Mucosa of descending colon (tissue), 3 donors: ENCODE data around the gene PA2G4. TPM values are rescaled to one million over a fixed set of nuclear protein-coding genes. Genes with fewer than 3 reads are reported as not detected.

Experiments used
- ATAC-seq: fragments of 200-7000 bp; cut with Tn5 transposase; one replicate; pipeline ENCODE4 v1.9.1; 2020; ENCODE audit warnings: mild to moderate bottlenecking, moderate library complexity
- DNase-seq, 3 donors: peaks; one replicate each; pipeline ENCODE4 v3.0.0-alpha.2; 2020
- H3K36me3 ChIP-seq: fragments of 200-600 bp; one replicate; pipeline ENCODE4 v1.8.0; 2021; ENCODE audit warnings: low read depth, mild to moderate bottlenecking
- H3K4me1 ChIP-seq: fragments of 200-600 bp; one replicate; pipeline ENCODE4 v1.8.0; 2021; ENCODE audit warnings: low read depth, mild to moderate bottlenecking
- H3K4me3 ChIP-seq: fragments of 200-600 bp; one replicate; pipeline ENCODE4 v1.8.0; 2021; ENCODE audit warnings: mild to moderate bottlenecking
- H3K9me3 ChIP-seq: fragments of 200-600 bp; one replicate; pipeline ENCODE4 v1.8.0; 2021; ENCODE audit warnings: mild to moderate bottlenecking
- CTCF ChIP-seq: fragments of 200-600 bp; IDR thresholded peaks from one replicate; pipeline ENCODE4 v1.8.0; 2022; ENCODE audit warnings: antibody characterized with exemption, mild to moderate bottlenecking
- intact Hi-C, 2 donors: fragments of 100-400 bp; cut with DNase I in 1 of 2; cut with micrococcal nuclease in 1 of 2; formaldehyde crosslinking; loops; one replicate each; pipeline versions ENCODE4 v1.11.0 to v1.11.1; 2022; cut with DNase I, micrococcal nuclease
- total RNA-seq, 3 donors: library from RNA; stranded (reverse); fragmentation: NEBNext Ultra II Directional in 2 of 3; extraction: Animal tissue kit (Norgen Biotek cat#: 25700) in 2 of 3; gene quantifications; one replicate each; pipeline versions ENCODE4 v1.2.1 to v1.2.4, GENCODE V29; 2021 to 2023
- donor health status: DM: no; HTN: no; CAD: no; lungs with moderate emphysema.
- donor health status: DM: no; HTN: no; CAD: no.
- donor health status: DM: no; HTN: yes; CAD: no.

Gene PA2G4
- total RNA-seq, 3 donors from 2014 or later: 61.7 to 94.9 (median 90.3) TPM

- DNase-seq (peak; percentile 97 to 100 (median 99)), ATAC-seq (peak; percentile 88)
- intact Hi-C loops: no loop called here
- Histone ChIP-seq H3K9me3 (no peaks in the 10 kb centered on the region), H3K4me3 (peak within 1 kb of the TSS; percentile 44), H3K4me1 (peaks cover 16% of the 10 kb centered on the region), H3K36me3 (peaks cover 4% of the 10 kb centered on the region)
- no peak for TF ChIP-seq CTCF
These were observed 13.7 kb downstream of the PA2G4 start, which contains the start of gene ZC3H10 for GRCh38 chr12:56117778-56118687. TSS of gene ZC3H10 (plus strand) at chr12:56118266. CDS start at chr12:56120563, 2,297 bp downstream.

GRCh38 chr12:56118688-56119357, 14.5 kb downstream of the PA2G4 start:
- DNase-seq: peak in 1 of 3 donors; percentile 61
- TF ChIP-seq CTCF: no peak
- no peaks in the 10 kb centered on the region for H3K9me3 ChIP-seq
- peak; percentile 5 for ATAC-seq
- peaks cover 16% of the 10 kb centered on the region for H3K4me1 ChIP-seq
- H3K36me3 ChIP-seq: peaks cover 4% of the 10 kb centered on the region
- H3K4me3 ChIP-seq: peak overlapping the region; percentile 44
- intact Hi-C loops: no loop called here

DNA sequence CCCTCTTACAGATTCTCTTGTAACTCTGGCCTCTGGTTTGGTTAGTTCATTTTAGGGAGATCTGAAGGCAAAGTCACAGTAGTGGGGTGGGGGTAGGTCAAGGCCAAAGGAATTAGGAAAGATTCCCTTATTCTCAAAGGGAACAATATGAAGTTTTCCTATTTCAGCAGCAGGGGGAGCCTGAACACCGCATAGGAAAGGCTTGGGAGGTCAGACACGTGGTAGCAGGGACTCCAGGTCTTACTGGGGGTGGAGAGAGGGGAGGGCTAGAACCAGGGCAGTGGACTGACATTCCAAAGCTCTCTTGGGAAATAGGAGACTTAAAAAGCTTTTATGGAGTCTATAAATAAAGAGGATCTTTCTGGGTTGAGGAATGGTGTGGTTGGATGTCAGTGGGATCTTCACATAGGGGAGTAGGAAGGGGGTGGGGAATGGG, 15.0 kb downstream of the PA2G4 start:
- H3K36me3 ChIP-seq: peaks cover 4% of the 10 kb centered on the region
- peak; percentile 44 for TF ChIP-seq CTCF
- peaks cover 16% of the 10 kb centered on the region for H3K4me1 ChIP-seq
- ATAC-seq: peak; percentile 35
- no peaks in the 10 kb centered on the region for H3K9me3 ChIP-seq
- intact Hi-C loops: no loop called here
- peak; percentile 61 to 64 (median 62) for DNase-seq
- no peak overlapping the region for H3K4me3 ChIP-seq

DNA sequence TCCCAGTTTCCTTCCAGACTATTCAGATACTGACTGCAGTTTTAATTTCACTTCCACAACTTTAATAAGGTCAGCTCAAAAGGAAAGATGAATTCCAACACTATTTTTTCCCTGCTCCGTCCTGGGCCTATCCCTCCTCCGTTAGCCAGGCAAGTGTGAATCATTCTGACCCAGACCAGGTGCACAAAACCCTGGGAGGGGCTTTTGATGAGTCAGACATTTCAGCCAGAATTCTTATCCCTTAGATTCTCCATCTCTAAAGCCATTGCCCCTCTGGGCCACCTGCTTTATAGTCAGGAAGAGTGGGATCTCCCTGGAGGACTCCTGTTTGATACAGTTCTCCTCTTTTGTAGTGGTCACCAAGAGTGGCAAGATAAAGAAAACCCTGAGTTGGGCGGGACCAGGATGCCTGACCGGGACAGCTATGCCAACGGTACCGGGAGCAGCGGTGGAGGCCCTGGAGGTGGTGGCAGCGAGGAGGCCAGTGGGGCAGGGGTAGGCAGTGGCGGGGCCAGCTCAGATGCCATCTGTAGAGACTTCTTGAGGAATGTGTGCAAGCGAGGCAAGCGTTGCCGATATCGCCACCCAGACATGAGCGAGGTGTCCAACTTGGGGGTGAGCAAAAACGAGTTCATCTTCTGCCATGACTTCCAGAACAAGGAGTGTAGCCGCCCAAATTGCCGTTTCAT, 15.9 kb downstream of the PA2G4 start:
- Histone ChIP-seq H3K36me3 (peaks cover 4% of the 10 kb centered on the region), H3K4me3 (no peak overlapping the region), H3K4me1 (peaks cover 16% of the 10 kb centered on the region), H3K9me3 (no peaks in the 10 kb centered on the region)
- intact Hi-C loops: loop anchor here in 1 of 2 donors (10.0 kb wide), 1 partner anchor 64 kb away; the partner anchor contains the start of gene SMARCC2
- peak in 2 of 3 donors; percentile 48 to 62 for DNase-seq
- no peak for TF ChIP-seq CTCF
- no peak for ATAC-seq

DNA sequence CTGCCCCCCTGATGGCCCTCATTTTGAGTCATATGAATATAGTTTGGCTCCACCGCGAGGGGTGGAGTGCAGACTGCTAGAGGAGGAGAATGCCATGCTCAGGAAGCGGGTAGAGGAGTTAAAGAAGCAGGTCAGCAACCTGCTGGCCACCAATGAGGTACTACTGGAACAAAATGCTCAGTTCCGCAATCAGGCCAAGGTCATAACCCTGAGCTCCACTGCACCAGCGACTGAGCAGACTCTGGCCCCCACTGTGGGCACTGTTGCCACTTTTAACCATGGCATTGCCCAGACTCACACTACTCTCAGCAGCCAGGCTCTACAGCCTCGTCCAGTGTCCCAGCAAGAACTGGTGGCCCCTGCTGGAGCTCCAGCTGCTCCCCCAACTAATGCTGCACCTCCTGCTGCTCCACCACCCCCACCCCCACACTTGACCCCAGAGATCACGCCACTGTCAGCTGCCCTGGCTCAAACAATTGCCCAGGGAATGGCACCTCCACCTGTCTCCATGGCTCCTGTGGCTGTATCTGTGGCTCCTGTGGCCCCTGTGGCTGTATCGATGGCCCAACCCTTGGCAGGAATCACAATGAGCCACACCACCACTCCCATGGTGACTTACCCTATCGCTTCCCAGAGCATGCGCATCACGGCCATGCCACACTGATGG, 17.0 kb downstream of the PA2G4 start:
- intact Hi-C loops: loop anchor here in 1 of 2 donors (10.0 kb wide), 1 partner anchor 63 kb away; the partner anchor contains the start of gene SMARCC2
- no peaks in the 10 kb centered on the region for H3K9me3 ChIP-seq
- TF ChIP-seq CTCF: no peak
- H3K4me3 ChIP-seq: no peak overlapping the region
- DNase-seq: no peak
- no peak for ATAC-seq
- peaks cover 4% of the 10 kb centered on the region for H3K36me3 ChIP-seq
- peaks cover 20% of the 10 kb centered on the region for H3K4me1 ChIP-seq
